ENCODE measurements around the gene SRM.

GRCh38 chr1:11027316-11027715, 32.5 kb downstream of the SRM start:
- TF ChIP-seq POLR2A (IDR thresholded peaks at IDR 0.05; ENCODE audit: extremely low read depth, insufficient read length), result no peak
- no peak for TF ChIP-seq CTCF (IDR thresholded peaks at IDR 0.05; ENCODE audit: low read depth, low read length)
